Heart left ventricle (tissue), 13 donors: ENCODE results near the gene CNBP.

ENCODE experiments used
- POLR2A ChIP-seq, 2 donors: fragments of 450-650 bp; IDR thresholded peaks; one replicate each; pipeline ENCODE4 v1.6.1; 2017; ENCODE audit warnings: antibody characterized with exemption in 2 of 2, mild to moderate bottlenecking in 2 of 2, moderate library complexity in 2 of 2
- TF ChIP-seq, protein P1 (sequence below), 12 donors: fragments of 200-600 bp; sonication (generic) in 4 of 12; IDR thresholded peaks; one replicate each; pipeline versions ENCODE4 v1.5.0 to v1.8.0; 2018 to 2022; ENCODE audit warnings: antibody characterized with exemption in 12 of 12, mild to moderate bottlenecking in 5 of 12
- donor health status: ischemic (EF 13 %, LVEDD 7.1; RV severe dilation, severe dysfunction).
- donor health status: DM: no; HTN: yes; CAD: no.
- donor health status: DM: no; HTN: no; CAD: no.
- donor health status: ischemic (EF 25% LVEDD 6.9; RV normal size, moderate dysfunction).
- donor health status: ischemic (EF 25% LVEDD 5.7; RV mildly dilated, moderate dysfunction).
- donor health status: ischemic (EF 35%, LVEDD 5.7; RV mildly dilated, moderate dysfunction).
- donor health status: nonischemic (EF 11% LVEDD 7.7; RV severe dilation, severe dysfunction).
- donor health status: DM: yes; HTN: yes; CAD: no.
- donor health status: PGD.
- donor health status: ischemic (EF 29% LVEDD 5.4; RV normal size, mild dysfunction).
- donor health status: nonischemic (EF 23%, LVEDD 6.1; RV moderate dilation, normal function).

DNA sequence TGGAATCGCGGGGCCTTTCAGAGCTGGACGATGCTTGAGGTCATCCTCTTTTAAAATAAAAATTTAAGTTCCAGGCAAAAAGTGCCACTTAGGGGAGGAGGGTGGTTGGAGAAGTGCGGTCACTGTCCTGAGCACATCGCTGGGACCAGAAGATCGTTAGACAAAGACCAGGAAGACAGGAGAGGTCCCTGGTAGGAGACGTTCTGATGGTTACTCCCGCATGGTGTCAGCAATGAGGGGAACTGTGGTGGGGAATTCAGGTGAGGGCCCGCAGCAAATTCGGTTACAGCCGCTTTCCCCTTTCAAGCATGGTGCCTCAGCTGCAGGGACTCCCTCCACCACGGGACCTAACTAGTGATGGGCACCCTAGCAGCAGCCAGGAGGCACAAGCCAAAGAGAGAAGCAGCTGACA, 21.8 kb downstream of the CNBP start:
- TF ChIP-seq, protein P1, sequence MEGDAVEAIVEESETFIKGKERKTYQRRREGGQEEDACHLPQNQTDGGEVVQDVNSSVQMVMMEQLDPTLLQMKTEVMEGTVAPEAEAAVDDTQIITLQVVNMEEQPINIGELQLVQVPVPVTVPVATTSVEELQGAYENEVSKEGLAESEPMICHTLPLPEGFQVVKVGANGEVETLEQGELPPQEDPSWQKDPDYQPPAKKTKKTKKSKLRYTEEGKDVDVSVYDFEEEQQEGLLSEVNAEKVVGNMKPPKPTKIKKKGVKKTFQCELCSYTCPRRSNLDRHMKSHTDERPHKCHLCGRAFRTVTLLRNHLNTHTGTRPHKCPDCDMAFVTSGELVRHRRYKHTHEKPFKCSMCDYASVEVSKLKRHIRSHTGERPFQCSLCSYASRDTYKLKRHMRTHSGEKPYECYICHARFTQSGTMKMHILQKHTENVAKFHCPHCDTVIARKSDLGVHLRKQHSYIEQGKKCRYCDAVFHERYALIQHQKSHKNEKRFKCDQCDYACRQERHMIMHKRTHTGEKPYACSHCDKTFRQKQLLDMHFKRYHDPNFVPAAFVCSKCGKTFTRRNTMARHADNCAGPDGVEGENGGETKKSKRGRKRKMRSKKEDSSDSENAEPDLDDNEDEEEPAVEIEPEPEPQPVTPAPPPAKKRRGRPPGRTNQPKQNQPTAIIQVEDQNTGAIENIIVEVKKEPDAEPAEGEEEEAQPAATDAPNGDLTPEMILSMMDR (IDR thresholded peaks at IDR 0.05), result no peak
- no peak for TF ChIP-seq POLR2A (IDR thresholded peaks at IDR 0.05)
